NCI-H2029 (cell line): Measurements from ENCODE around the gene PRSS33.

Source experiments
- DNase-seq: peaks from one replicate; lab custom pipeline; 2025; lab: John Stamatoyannopoulos, UW

The PRSS33 gene

DNA sequence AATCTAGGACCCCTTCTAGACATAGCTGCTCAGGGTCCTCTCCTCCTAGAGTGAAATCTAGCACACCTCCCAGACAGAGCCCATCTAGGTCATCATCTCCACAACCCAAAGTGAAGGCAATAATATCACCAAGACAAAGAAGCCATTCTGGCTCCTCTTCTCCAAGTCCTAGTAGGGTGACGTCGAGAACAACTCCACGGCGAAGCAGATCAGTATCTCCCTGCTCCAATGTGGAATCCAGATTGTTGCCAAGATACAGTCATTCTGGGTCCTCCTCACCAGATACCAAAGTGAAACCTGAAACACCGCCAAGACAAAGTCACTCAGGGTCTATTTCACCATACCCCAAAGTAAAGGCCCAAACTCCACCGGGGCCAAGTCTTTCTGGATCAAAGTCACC, 24.2 kb downstream of the PRSS33 start:
- DNase-seq: no peak

GRCh38 chr16:2762711-2763110, 24.6 kb downstream of the PRSS33 start:
- DNase-seq: no peak

- no peak for DNase-seq
These were observed 25.3 kb downstream of the PRSS33 start for GRCh38 chr16:2761886-2762583.

DNA sequence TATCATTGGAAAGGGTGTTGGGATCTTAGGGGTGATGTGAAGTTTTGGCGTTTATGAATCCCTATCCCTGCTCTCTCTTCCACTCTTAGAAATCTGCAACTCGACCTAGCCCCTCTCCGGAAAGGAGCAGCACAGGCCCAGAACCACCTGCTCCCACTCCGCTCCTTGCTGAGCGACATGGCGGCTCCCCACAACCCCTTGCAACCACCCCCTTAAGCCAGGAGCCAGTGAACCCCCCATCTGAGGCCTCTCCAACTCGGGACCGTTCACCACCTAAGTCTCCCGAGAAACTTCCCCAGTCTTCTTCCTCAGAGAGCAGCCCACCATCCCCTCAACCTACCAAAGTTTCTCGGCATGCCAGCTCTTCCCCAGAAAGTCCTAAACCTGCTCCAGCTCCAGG, 25.9 kb downstream of the PRSS33 start:
- no peak for DNase-seq

GRCh38 chr16:2757344-2757743, 30.0 kb downstream of the PRSS33 start:
- DNase-seq: no peak

GRCh38 chr16:2756288-2757015, 30.9 kb downstream of the PRSS33 start:
- no peak for DNase-seq

- no peak for DNase-seq
These were observed 32.2 kb downstream of the PRSS33 start for GRCh38 chr16:2755158-2755557.

- DNase-seq: no peak
These were observed 33.7 kb downstream of the PRSS33 start for GRCh38 chr16:2753733-2754020.

DNA sequence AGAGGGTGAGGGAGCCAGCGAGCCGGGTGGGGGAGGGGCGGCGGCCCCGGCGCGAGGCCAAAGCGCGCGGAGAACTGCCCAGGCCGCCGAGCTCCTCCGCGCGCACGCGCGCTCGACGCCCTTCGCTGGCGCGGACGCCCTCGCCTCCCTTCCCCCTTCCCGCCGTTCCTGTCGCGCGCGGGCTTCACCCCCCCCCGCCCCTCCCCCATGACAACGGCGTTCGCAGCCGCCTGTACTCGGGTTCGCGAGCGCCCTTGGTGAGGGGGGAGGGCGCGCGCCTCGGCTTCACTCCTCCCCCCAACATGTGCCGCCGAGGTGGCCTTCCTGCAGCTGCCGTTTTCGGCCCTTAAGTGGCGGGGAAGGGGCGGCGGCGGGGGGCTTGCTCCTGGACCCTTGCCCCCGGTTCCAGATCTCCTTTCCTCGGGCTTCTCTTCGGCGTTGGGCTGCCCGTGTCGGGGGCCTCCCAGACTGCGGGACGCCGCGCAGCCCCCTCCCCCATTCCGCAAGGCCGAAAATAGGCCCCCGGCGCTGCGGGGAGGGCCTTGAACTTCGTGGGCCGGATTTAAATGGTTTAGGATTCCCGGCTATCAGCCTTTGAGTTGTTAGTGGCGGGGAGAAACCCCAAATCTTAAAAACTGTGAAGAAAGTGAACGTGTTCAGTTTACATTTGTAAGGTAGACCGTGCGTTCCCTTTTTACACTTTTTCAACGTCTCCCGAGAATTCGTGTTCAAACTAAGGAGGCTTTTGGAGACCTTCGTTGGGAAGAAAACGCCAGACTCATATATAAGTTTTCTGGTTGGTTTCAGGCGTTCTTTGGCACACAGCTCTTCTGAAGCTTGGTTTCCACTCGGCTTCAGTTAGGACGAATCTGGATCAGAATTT, 34.3 kb downstream of the PRSS33 start:
- peak; percentile 80 for DNase-seq

- DNase-seq: peak; percentile 92
These were observed 35.1 kb downstream of the PRSS33 start, which contains the start of gene SRRM2 for GRCh38 chr16:2752035-2752849. Gene SRRM2 (plus strand): TSS chr16:2752638. CDS start chr16:2756365, 3,727 bp downstream.

DNA sequence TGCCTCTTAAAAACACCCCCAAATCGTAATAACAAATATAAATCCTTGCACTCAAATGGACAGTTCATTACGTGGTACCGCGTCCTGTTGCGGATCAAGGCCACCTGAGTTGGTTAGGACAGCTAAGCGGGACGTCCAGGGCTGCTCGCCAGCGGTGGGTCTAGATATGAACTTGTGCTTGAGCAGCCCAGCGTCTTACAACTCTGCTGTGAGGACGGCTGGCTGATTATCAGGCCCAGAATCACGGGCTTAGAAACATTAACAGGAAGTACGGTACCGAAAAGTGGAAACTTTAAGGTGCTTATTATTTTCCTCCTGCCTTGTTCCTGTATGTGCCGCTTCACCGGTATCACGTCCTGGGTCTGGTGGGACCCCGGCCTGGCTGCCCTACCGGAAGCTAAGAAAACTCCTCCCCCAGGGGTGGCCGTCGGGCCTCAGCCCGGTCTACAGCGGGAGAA, 35.8 kb downstream of the PRSS33 start:
- peak; percentile 60 for DNase-seq

- DNase-seq: no peak
These were observed 37.4 kb downstream of the PRSS33 start for GRCh38 chr16:2749936-2750335.

- peak; percentile 65 for DNase-seq
These were observed 37.9 kb downstream of the PRSS33 start for GRCh38 chr16:2749476-2749875.

GRCh38 chr16:2748757-2749455, 38.5 kb downstream of the PRSS33 start:
- DNase-seq: peak; percentile 93

DNA sequence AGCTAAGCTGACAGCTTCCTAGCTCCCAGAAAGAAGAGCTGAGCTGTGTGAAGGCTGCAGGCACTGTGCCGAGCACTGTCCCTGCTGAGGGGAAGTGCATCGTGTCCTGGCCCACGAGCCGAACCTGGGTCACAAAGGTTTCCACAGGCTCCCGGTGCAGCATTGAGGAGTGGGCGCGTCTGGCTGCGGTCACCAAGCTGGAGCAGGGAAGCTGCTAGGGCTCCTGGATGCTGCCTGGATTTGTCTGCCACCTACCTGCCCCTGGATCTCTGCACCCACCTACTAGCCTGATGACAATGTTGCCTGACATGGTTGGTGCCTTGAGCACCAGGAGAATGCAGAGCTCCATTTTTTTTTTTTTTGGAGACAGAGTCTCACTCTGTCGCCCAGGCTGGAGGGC, 41.4 kb downstream of the PRSS33 start:
- no peak for DNase-seq

GRCh38 chr16:2745116-2745890, 42.1 kb downstream of the PRSS33 start:
- DNase-seq: no peak

GRCh38 chr16:2744711-2745110, 42.6 kb downstream of the PRSS33 start:
- no peak for DNase-seq

- no peak for DNase-seq
These were observed 44.2 kb downstream of the PRSS33 start for GRCh38 chr16:2743007-2743810.

DNA sequence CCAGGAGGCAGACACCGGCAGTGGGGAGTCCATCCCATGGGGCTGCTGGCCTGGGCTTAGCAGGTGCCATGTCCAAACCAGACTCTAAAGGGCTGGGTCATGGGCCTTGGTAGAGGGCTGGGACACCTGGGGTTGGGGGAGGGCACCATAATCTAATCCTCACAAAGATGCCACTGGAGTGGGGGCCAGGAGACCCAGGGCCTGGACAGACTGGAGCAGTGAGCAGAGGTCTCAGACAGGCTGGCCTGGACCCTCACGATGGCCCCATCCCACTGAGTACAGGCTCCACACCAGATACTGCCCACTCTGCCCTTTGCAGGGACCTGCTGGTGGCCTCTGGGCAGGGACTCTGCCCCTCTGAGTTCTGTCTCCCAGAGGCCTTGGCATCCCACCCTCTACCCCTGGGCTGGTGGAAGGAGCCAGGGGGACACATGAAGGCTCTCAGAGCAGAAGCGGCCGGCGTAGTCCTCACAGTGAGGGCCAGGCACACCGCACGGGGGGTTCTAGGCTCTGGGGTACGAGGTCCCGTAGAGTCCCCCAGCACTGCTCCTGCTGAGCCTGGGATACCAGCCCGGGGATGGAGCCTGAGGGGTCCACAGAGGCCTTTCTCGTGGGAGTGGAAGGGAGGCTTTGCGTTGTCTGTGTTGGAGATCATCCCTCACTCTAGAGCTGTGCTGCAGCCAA, 44.9 kb downstream of the PRSS33 start:
- no peak for DNase-seq
